Measurements from ENCODE around the gene TAC3.
"Not testable (repeated sequence)": the region's sequence is repeated elsewhere in the genome, so short reads cannot be mapped to it uniquely, and the experiment has no call there.

Gene TAC3

DNA sequence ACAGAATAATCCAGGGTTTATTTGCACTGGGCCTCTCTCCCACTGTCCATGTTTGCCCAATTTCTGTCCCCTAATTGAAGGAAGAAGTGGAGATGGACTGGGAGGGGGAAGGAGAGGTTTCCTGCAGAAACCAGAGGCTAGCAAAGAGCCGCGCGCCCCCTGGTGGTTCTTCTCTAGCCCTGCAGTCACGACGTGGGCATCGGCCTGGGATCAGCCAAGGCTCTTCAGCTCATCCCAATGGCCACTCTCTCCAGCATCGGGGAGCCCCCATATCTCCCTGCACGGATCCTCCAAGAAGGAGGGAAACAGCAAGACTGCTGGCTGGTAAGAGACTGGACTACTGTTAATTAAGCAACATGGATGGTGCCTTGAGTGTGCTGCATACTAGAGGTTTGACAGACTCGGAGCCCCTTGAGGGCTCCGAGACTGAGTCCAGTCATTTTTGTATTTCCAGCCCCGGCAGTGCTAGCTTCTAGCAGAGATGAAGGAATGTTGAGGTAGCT, 28.7 kb downstream of the TAC3 start:
- H3K4me3 ChIP-seq (ENCODE audit: low read depth in 1 of 2, low read length in 2 of 2) = peak overlapping the region in 1 of 2 experiments; percentile 19; a peak in 1 of 4 replicates
- H3K9ac ChIP-seq (ENCODE audit: low read depth, low read length) = no peak overlapping the region
- no peaks in the 10 kb centered on the region for H3K27me3 ChIP-seq (ENCODE audit: insufficient read depth, low read length, poor library complexity)
- H2AFZ ChIP-seq (ENCODE audit: low read depth, low read length) = peak overlapping the region; percentile 67
- TF ChIP-seq, protein P1, sequence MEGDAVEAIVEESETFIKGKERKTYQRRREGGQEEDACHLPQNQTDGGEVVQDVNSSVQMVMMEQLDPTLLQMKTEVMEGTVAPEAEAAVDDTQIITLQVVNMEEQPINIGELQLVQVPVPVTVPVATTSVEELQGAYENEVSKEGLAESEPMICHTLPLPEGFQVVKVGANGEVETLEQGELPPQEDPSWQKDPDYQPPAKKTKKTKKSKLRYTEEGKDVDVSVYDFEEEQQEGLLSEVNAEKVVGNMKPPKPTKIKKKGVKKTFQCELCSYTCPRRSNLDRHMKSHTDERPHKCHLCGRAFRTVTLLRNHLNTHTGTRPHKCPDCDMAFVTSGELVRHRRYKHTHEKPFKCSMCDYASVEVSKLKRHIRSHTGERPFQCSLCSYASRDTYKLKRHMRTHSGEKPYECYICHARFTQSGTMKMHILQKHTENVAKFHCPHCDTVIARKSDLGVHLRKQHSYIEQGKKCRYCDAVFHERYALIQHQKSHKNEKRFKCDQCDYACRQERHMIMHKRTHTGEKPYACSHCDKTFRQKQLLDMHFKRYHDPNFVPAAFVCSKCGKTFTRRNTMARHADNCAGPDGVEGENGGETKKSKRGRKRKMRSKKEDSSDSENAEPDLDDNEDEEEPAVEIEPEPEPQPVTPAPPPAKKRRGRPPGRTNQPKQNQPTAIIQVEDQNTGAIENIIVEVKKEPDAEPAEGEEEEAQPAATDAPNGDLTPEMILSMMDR (IDR thresholded peaks at IDR 0.05; ENCODE audit: borderline replicate concordance, extremely low read depth, low read length, poor library complexity, severe bottlenecking) = peak; percentile 99
- TF ChIP-seq EZH2 (IDR thresholded peaks at IDR 0.05; ENCODE audit: borderline replicate concordance, low read depth, low read length, severe bottlenecking) = no peak
- H3K79me2 ChIP-seq (ENCODE audit: insufficient read depth, low read length) = no peaks in the 10 kb centered on the region
- H3K27ac ChIP-seq (ENCODE audit: low read length) = no peak overlapping the region
- DNase-seq = peak; percentile 78
- H3K4me1 ChIP-seq (ENCODE audit: insufficient read depth, low read length) = peaks cover 8% of the 10 kb centered on the region
- H3K4me2 ChIP-seq (ENCODE audit: insufficient read depth, low read length) = peak overlapping the region; percentile 49; the same call in 1 of the 2 replicates
- H4K20me1 ChIP-seq (ENCODE audit: insufficient read depth, low read length) = no peaks in the 10 kb centered on the region
- no peaks in the 10 kb centered on the region for H3K9me3 ChIP-seq (ENCODE audit: insufficient read depth, low read length, severe bottlenecking)
- peak; percentile 96 for ATAC-seq (ENCODE audit: insufficient read depth, low read depth)
- H3K36me3 ChIP-seq (ENCODE audit: insufficient read depth, low read length) = no peaks in the 10 kb centered on the region

DNA sequence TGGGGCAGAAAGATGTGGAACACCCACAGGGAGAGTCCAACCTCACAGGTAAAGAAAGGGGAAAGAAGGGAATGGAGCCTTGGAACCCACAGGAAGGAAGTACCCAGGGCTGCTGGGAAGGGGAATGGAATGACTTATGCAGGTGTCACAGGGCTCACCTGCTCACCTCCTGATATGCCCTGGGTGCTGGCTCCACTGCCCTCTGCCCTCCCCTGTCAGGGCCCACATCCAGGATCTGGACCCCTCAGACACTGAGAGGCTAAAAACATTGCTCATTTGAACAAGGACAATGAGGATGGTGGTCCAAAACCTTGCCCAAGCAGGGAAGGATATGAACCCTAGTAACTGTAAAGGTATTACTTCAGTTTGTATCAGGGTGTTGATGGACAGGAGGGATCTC, 29.3 kb downstream of the TAC3 start:
- ATAC-seq (ENCODE audit: insufficient read depth, low read depth) = no peak
- Histone ChIP-seq H3K79me2 (ENCODE audit: insufficient read depth, low read length) (no peaks in the 10 kb centered on the region), H3K27ac (ENCODE audit: low read length) (no peak overlapping the region), H3K4me1 (ENCODE audit: insufficient read depth, low read length) (peaks cover 8% of the 10 kb centered on the region), H3K36me3 (ENCODE audit: insufficient read depth, low read length) (no peaks in the 10 kb centered on the region), H3K9ac (ENCODE audit: low read depth, low read length) (no peak overlapping the region), H3K9me3 (ENCODE audit: insufficient read depth, low read length, severe bottlenecking) (no peaks in the 10 kb centered on the region), H3K27me3 (ENCODE audit: insufficient read depth, low read length, poor library complexity) (no peaks in the 10 kb centered on the region), H3K4me3 (ENCODE audit: low read depth in 1 of 2, low read length in 2 of 2) (peak overlapping the region in 1 of 2 experiments; percentile 19; a peak in 1 of 4 replicates), H2AFZ (ENCODE audit: low read depth, low read length) (peak overlapping the region; percentile 67), H3K4me2 (ENCODE audit: insufficient read depth, low read length) (peak overlapping the region; percentile 49; the same call in 1 of the 2 replicates), H4K20me1 (ENCODE audit: insufficient read depth, low read length) (no peaks in the 10 kb centered on the region)
- TF ChIP-seq, protein P1 (IDR thresholded peaks at IDR 0.05; ENCODE audit: borderline replicate concordance, extremely low read depth, low read length, poor library complexity, severe bottlenecking) = no peak
- DNase-seq = no peak

DNA sequence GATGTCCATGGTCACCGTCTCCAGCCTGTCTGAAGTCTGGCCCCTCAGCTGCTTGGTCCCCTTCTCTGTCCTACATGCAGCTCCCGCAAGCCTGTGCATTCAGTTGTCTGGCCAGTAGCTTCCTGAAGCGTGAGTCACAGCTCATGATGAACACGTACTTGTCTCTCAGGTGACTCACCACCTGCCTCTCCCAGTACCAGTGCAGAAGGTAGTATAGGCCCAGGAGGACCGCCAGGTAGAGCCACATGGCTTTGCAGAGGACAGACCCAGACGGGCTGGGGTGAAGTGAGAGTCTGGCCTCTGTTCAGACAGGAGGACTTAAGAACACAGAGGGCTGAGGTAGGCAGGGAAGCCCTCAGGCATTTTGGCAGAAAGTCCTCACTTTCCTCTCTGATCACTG, 30.6 kb downstream of the TAC3 start:
- not testable (repeated sequence) for H3K27me3 ChIP-seq (ENCODE audit: insufficient read depth, low read length, poor library complexity); H3K4me3 ChIP-seq (ENCODE audit: low read depth in 1 of 2, low read length in 2 of 2); H3K36me3 ChIP-seq (ENCODE audit: insufficient read depth, low read length); H3K4me2 ChIP-seq (ENCODE audit: insufficient read depth, low read length); DNase-seq; H4K20me1 ChIP-seq (ENCODE audit: insufficient read depth, low read length); H3K27ac ChIP-seq (ENCODE audit: low read length); H3K9me3 ChIP-seq (ENCODE audit: insufficient read depth, low read length, severe bottlenecking); H3K79me2 ChIP-seq (ENCODE audit: insufficient read depth, low read length); H2AFZ ChIP-seq (ENCODE audit: low read depth, low read length); H3K9ac ChIP-seq (ENCODE audit: low read depth, low read length); H3K4me1 ChIP-seq (ENCODE audit: insufficient read depth, low read length); ATAC-seq (ENCODE audit: insufficient read depth, low read depth)

DNA sequence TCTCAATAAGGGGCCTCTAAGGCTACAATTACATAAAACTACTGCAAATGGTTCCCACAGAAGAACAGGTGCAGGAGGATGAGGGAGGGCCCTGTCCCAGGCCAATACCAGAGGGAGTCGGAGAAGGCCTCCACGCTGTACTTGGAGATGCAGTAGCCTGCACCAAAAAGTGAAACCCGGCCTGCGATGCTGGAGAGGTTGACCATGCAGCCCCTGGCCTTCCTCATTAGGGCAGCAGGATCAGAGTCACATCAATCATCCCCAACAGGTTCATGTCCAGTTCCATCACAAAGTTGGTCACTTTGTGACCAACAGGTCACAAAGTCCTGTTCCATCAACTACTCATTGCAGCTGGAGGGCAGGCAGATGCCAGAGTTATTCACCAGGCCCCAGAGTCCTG, 32.9 kb downstream of the TAC3 start:
- Histone ChIP-seq H3K9ac (ENCODE audit: low read depth, low read length) (no peak overlapping the region), H4K20me1 (ENCODE audit: insufficient read depth, low read length) (no peaks in the 10 kb centered on the region), H3K9me3 (ENCODE audit: insufficient read depth, low read length, severe bottlenecking) (no peaks in the 10 kb centered on the region), H3K4me2 (ENCODE audit: insufficient read depth, low read length) (no peak overlapping the region), H2AFZ (ENCODE audit: low read depth, low read length) (no peak overlapping the region), H3K79me2 (ENCODE audit: insufficient read depth, low read length) (no peaks in the 10 kb centered on the region), H3K27me3 (ENCODE audit: insufficient read depth, low read length, poor library complexity) (no peaks in the 10 kb centered on the region), H3K4me1 (ENCODE audit: insufficient read depth, low read length) (peaks cover 8% of the 10 kb centered on the region), H3K36me3 (ENCODE audit: insufficient read depth, low read length) (no peaks in the 10 kb centered on the region), H3K4me3 (ENCODE audit: low read depth in 1 of 2, low read length in 2 of 2) (no peak overlapping the region), H3K27ac (ENCODE audit: low read length) (no peak overlapping the region)
- DNase-seq (no peak), ATAC-seq (ENCODE audit: insufficient read depth, low read depth) (no peak)
- TF ChIP-seq EZH2 (IDR thresholded peaks at IDR 0.05; ENCODE audit: borderline replicate concordance, low read depth, low read length, severe bottlenecking) = no peak

DNA sequence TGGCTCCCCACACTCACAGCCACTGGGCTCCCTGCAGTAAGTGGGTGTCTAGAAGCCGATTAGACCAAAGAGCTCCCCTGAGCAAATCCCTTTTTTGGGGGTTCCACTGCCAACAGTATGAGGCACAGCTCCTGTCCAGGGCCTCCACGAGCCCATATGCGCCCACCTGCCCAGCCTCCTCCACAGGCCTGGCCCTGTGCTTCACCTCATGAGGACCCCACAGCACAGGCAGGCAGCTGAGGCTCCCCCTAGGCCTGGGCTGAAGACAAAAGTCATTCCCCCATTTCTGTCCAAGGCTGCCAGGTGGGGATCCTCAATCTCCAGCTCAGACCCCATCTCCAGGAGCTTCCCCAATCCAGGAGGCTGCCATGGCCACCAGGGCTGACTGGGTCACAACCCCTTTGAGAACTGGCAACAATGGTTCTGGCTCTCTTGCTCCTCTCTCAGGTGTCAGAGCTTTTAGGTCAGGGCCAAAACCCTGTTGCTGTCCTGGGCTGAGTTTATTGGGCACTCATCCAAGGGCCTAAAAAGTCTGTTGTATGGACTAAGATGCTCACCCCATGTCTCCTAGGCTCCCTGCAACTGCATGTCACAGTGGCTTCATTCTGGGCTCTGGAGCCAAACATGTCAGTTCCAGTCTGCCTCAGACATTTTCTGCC, 33.6 kb downstream of the TAC3 start:
- not testable (repeated sequence) for H3K36me3 ChIP-seq (ENCODE audit: insufficient read depth, low read length); H3K79me2 ChIP-seq (ENCODE audit: insufficient read depth, low read length); H4K20me1 ChIP-seq (ENCODE audit: insufficient read depth, low read length); H3K9ac ChIP-seq (ENCODE audit: low read depth, low read length); DNase-seq; ATAC-seq (ENCODE audit: insufficient read depth, low read depth); H3K4me1 ChIP-seq (ENCODE audit: insufficient read depth, low read length); H2AFZ ChIP-seq (ENCODE audit: low read depth, low read length); H3K27ac ChIP-seq (ENCODE audit: low read length); H3K4me3 ChIP-seq (ENCODE audit: low read depth in 1 of 2, low read length in 2 of 2); H3K9me3 ChIP-seq (ENCODE audit: insufficient read depth, low read length, severe bottlenecking); H3K4me2 ChIP-seq (ENCODE audit: insufficient read depth, low read length); H3K27me3 ChIP-seq (ENCODE audit: insufficient read depth, low read length, poor library complexity)
